Activated CD8-positive, alpha-beta memory T cell treated with anti-CD3 and anti-CD28 coated beads for 1 hour (primary cell): ENCODE data around the gene LSM7.
"Not testable (repeated sequence)": the region's sequence is repeated elsewhere in the genome, so short reads cannot be mapped to it uniquely, and the experiment has no call there.

Experiments
- DNase-seq, 2 donors: peaks; one replicate each; pipeline ENCODE4 v3.0.0-alpha.2; 2020; ENCODE audit warnings: low read depth in 1 of 2; ENCODE audit errors: extremely low read depth in 1 of 2

The LSM7 gene

GRCh38 chr19:2281265-2282061 lies 46.9 kb downstream of the LSM7 start:
- DNase-seq, result not testable (repeated sequence)

- DNase-seq, result no peak
These were observed 47.6 kb downstream of the LSM7 start for GRCh38 chr19:2280633-2281264.

- DNase-seq, result no peak
These were observed 49.8 kb downstream of the LSM7 start for GRCh38 chr19:2278459-2279158.

- no peak for DNase-seq
These were observed 51.2 kb downstream of the LSM7 start for GRCh38 chr19:2277138-2277537.

- no peak for DNase-seq
These were observed 51.9 kb downstream of the LSM7 start for GRCh38 chr19:2276429-2276986.

- DNase-seq, result no peak
These were observed 52.6 kb downstream of the LSM7 start for GRCh38 chr19:2275588-2276428.

GRCh38 chr19:2274931-2275535 lies 53.4 kb downstream of the LSM7 start:
- DNase-seq, result no peak

- no peak for DNase-seq
These were observed 54.1 kb downstream of the LSM7 start for GRCh38 chr19:2274185-2274711.

GRCh38 chr19:2273356-2274184 lies 54.8 kb downstream of the LSM7 start:
- DNase-seq, result peak in 1 of 2 donors; percentile 65
